NCI-H526 treated with DMSO at 0.1 percent for 48 hours (cell line): ENCODE data around the gene THEM4.
"Not testable (repeated sequence)": the region's sequence is repeated elsewhere in the genome, so short reads cannot be mapped to it uniquely, and the experiment has no call there.

Source experiments
- DNase-seq: peaks from one replicate; lab custom pipeline; 2025; lab: John Stamatoyannopoulos, UW

THEM4 gene

GRCh38 chr1:151893176-151893924, 16.0 kb downstream of the THEM4 start:
- no peak for DNase-seq

- DNase-seq = no peak
These were observed 17.1 kb downstream of the THEM4 start for GRCh38 chr1:151892190-151892589.

- no peak for DNase-seq
These were observed 17.8 kb downstream of the THEM4 start for GRCh38 chr1:151891512-151891911.

- DNase-seq = peak; percentile 45
These were observed 20.2 kb downstream of the THEM4 start for GRCh38 chr1:151888972-151889570.

GRCh38 chr1:151887028-151887427, 22.3 kb downstream of the THEM4 start:
- no peak for DNase-seq

GRCh38 chr1:151885479-151885878, 23.8 kb downstream of the THEM4 start:
- no peak for DNase-seq

- DNase-seq = not testable (repeated sequence)
These were observed 24.4 kb downstream of the THEM4 start for GRCh38 chr1:151884879-151885278.

- DNase-seq = not testable (repeated sequence)
These were observed 24.9 kb downstream of the THEM4 start for GRCh38 chr1:151884445-151884844.

- not testable (repeated sequence) for DNase-seq
These were observed 25.4 kb downstream of the THEM4 start for GRCh38 chr1:151883898-151884297.

- DNase-seq = not testable (repeated sequence)
These were observed 26.4 kb downstream of the THEM4 start for GRCh38 chr1:151882918-151883317.

- DNase-seq = no peak
These were observed 26.8 kb downstream of the THEM4 start for GRCh38 chr1:151882466-151882865.

GRCh38 chr1:151881479-151881878, 27.8 kb downstream of the THEM4 start:
- DNase-seq = no peak

- peak; percentile 31 for DNase-seq
These were observed 33.8 kb downstream of the THEM4 start for GRCh38 chr1:151875419-151876097.

GRCh38 chr1:151872776-151873175, 36.5 kb downstream of the THEM4 start:
- DNase-seq = not testable (repeated sequence)

- DNase-seq = no peak
These were observed 37.9 kb downstream of the THEM4 start for GRCh38 chr1:151871284-151872030.

GRCh38 chr1:151868486-151868885, 40.8 kb downstream of the THEM4 start:
- DNase-seq = no peak

- no peak for DNase-seq
These were observed 41.4 kb downstream of the THEM4 start for GRCh38 chr1:151867765-151868411.

- DNase-seq = no peak
These were observed 42.0 kb downstream of the THEM4 start for GRCh38 chr1:151867321-151867720.

- no peak for DNase-seq
These were observed 44.9 kb downstream of the THEM4 start for GRCh38 chr1:151864411-151864810.

- DNase-seq = no peak
These were observed 46.7 kb downstream of the THEM4 start for GRCh38 chr1:151862604-151863003.

GRCh38 chr1:151860504-151861187, 48.7 kb downstream of the THEM4 start:
- DNase-seq = no peak
